Subcutaneous adipose tissue (tissue), 4 donors: ENCODE results near the gene TTLL10. TPM values are rescaled to one million over a fixed set of nuclear protein-coding genes. Genes with fewer than 3 reads are reported as not detected.

Experiments used
- CTCF ChIP-seq: fragments of 450-650 bp; IDR thresholded peaks from one replicate; pipeline ENCODE4 v1.5.1; 2016; ENCODE audit warnings: low read depth, mild to moderate bottlenecking, control low read depth, antibody characterized with exemption, moderate library complexity
- total RNA-seq, 4 donors: library from RNA; depleted of rRNA; stranded (reverse); fragments of >200 nt; gene quantifications; one replicate each; pipeline ENCODE4 v1.1.0, GENCODE V29; 2016

The TTLL10 gene
- total RNA-seq, 4 donors from 2014 or later = 0.19 TPM; not detected in 3

DNA sequence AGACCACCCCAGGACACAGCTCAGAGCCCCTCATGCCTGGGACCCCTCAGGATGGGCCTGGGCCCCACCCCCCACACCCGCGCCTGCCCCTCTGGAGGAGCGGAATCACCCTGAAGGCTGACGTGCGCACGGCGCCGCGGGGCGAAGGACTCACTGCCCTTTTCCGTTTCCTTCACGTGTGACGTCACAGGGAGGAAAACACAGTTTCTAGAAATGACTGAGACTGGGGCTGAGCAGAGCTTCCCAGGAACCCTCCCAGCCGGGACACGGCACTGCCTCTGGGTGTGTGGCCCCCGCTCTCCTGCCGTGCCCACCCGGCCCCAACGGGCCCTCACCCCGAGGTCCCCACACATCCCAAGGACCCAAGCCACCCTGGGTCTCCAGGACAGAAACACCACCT, 45.7 kb downstream of the TTLL10 start:
- no peak for TF ChIP-seq CTCF

GRCh38 chr1:1220197-1220596, 46.5 kb downstream of the TTLL10 start:
- TF ChIP-seq CTCF = no peak

- no peak for TF ChIP-seq CTCF
Observed at GRCh38 chr1:1221887-1222574, 48.4 kb downstream of the TTLL10 start.

DNA sequence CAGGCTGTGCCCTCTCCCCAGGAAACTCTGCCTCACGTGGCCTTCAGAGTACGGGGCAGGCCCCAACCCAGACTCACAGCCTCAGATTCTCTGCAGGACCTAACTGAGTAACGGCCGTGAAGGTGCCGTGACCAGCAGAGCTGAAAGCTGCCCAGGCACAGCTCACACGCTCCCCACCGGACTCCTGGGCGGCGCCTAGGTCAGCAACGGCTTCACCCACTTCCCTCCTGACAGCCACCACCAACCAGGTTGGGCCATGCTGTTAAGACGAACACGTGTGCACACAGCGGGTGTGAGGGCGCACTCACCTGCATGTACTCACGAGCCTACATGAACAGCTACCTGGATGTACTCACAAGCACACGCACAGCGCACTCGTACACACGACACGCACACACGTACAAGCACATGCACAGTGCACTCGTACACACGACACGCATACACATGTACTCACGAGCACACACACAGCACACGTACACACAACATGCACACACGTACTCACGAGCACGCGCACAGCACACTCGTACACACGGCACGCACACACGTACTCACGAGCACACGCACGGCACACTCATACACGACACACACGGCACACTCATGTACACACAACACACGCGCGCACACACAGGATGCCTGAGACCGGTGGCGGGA, 49.0 kb downstream of the TTLL10 start:
- no peak for TF ChIP-seq CTCF

DNA sequence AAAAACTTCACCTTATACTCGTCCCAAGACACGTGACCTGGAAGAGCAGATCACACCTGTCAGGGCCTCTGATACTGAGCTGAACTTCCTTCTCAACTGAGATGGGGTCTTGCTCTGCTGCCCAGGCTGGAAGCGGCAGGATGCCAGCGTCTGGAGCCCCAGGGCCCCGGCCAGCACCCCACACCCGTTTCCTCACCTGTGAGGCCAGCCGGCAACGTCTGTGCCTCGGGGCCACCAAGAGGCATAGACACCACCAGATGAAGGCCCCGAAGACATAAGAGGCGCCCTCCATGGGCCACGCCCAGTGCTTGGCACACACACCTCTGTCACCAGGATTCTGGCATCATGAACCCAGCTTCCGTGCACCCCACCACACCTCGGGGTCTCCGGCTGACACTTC, 49.6 kb downstream of the TTLL10 start:
- no peak for TF ChIP-seq CTCF

DNA sequence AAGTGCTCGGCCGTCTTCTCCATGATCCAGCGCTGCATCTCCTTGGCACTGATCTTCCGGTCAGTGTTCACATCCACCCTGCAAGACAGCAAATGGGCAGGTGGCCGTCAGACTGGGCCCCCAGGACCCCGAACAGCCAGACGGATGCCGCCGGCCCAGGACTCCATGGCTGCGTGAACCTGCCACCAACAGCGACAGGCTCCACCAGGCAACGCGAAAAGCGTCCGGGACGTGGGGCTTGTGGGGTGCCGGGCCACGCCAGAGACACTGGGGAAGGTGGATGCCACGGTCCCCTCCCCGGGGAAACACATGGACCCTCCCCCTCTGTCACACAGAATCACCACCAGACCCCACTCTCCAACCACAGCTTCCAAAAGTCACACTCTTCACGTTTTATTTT, 50.2 kb downstream of the TTLL10 start:
- no peak for TF ChIP-seq CTCF

GRCh38 chr1:1225238-1225845, 51.7 kb downstream of the TTLL10 start:
- no peak for TF ChIP-seq CTCF
